Psoas muscle (tissue), 8 donors: ENCODE data around the gene FIGLA. TPM values are rescaled to one million over a fixed set of nuclear protein-coding genes. Genes with fewer than 3 reads are reported as not detected.

Source experiments
- ATAC-seq, 4 donors: fragments of 200-7000 bp; cut with Tn5 transposase; one replicate each; pipeline ENCODE4 v1.9.1; 2020; ENCODE audit warnings: moderate library complexity in 3 of 4, mild to moderate bottlenecking in 2 of 4
- DNase-seq, 2 donors: peaks; one replicate each; pipeline ENCODE4 v3.0.0-alpha.2; 2020
- H3K27ac ChIP-seq: fragments of 200-600 bp; one replicate; pipeline ENCODE4 v1.8.0; 2022
- H3K27me3 ChIP-seq, 3 donors: fragments of 200-600 bp in 1 of 3; one replicate each; pipeline versions ENCODE4 v1.6.1 to v1.8.0; 2013 to 2022; ENCODE audit warnings: low read length in 2 of 3, mild to moderate bottlenecking in 2 of 3, moderate library complexity in 1 of 3; ENCODE audit not compliant: insufficient read depth in 3 of 3
- H3K36me3 ChIP-seq, 2 donors: fragments of 200-600 bp in 1 of 2; one replicate each; pipeline versions ENCODE4 v1.6.1 to v1.8.0; 2013 to 2022; ENCODE audit warnings: low read depth in 1 of 2, mild to moderate bottlenecking in 1 of 2, moderate library complexity in 1 of 2; ENCODE audit not compliant: insufficient read depth in 1 of 2
- H3K4me1 ChIP-seq: fragments of 200-600 bp; one replicate; pipeline ENCODE4 v1.8.0; 2022
- H3K4me3 ChIP-seq: fragments of 200-600 bp; one replicate; pipeline ENCODE4 v1.8.0; 2022; ENCODE audit warnings: mild to moderate bottlenecking
- H3K9me3 ChIP-seq: fragments of 200-600 bp; one replicate; pipeline ENCODE4 v1.8.0; 2022
- CTCF ChIP-seq: fragments of 200-600 bp; IDR thresholded peaks from one replicate; pipeline ENCODE4 v1.8.0; 2022; ENCODE audit warnings: antibody characterized with exemption
- WGBS, 3 donors: extraction: QIAGEN DNeasy Blood & Tissue Kit; methylation state at CpG; one replicate each; pipeline versions ENCODE4 v1.1.6 to v1.1.7; 2013; 5-methylcytosine and 5-hydroxymethylcytosine counted together
- intact Hi-C, 2 donors: fragments of 100-400 bp; cut with DNase I; formaldehyde crosslinking; loops; one replicate each; pipeline versions ENCODE4 v1.11.0 to v1.14.2; 2022
- polyA plus RNA-seq, 3 donors: library from polyadenylated mRNA; stranded (reverse); fragments of 200-250 nt; gene quantifications; one replicate each; pipeline ENCODE4 v1.2.3, GENCODE V29; 2013
- total RNA-seq, 4 donors: library from RNA; stranded (reverse); fragmentation: NEBNext Ultra II Directional in 2 of 4; extraction: Animal tissue kit (Norgen Biotek cat#: 25700) in 2 of 4; gene quantifications; one replicate each; pipeline versions ENCODE4 v1.2.1 to v1.2.4, GENCODE V29; 2021 to 2023
- donor health status: healthy with polysubstance abuse.
- donor health status: DM: no; HTN: no; CAD: no; lungs with moderate emphysema.
- donor health status: Bipolar disorder and iron deficiency.
- donor health status: healthy.
- donor health status: DM: yes; HTN: yes; CAD: no.
- donor health status: DM: no; HTN: no; CAD: no.
- donor health status: DM: no; HTN: no; CAD: no.
- donor health status: DM: yes; HTN: yes; CAD: no.

FIGLA gene
- total and polyA plus RNA-seq, 7 donors: 0.12 to 0.21 TPM; not detected in 5

DNA sequence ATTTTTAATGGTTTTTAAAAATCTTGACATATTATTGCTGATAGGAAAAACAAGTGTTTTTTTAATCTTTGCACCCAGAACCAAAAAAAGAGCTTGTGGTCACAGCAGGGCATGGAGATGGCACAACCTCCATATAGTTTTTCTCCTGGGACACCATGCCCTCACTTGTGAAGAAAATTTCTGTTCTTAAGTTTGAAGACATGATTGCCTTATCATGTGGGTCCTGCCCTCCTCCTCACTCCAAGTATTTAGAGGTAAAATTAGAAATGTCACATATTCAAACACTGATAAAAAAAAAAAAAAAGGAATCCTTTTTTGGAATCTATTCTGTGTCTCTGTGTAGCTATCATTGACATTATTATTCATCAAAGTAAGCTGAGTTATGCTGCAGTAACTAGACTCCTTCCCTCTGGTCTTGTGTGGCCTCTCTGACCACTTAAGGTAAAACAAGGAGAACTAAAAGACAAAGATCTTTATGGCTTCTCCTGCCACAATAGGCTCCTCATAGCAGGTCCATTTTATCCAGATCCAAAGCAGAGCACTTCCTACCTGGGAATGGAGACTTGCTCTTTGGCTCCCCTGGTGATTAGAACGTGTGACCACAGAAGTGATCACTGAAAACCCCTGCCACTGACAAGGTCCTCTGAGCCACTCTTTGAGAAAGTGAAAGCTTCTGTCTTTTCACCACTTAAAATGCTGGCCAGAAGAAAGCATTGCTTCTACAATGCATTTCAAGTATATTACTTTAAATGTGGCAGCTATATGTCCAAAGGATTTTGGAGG is 42.2 kb downstream of the FIGLA start:
- ATAC-seq: no peak

DNA sequence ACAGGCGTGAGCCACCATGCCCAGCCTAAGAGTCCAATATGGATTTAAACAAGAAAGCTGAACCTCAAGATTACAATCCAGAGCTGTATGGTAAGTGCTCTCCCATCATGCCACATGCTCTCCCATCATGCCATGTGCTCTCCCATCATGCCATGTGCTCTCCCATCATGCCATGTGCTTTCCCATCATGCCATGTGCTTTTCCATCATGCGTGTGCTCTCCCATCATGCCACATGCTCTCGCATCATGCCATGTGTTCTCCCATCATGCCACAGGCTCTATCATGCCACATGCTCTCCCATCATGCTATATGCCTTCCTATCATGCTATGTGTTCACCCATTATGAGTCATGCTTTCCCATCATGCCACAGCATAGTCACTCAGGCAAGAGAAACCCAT is 43.2 kb downstream of the FIGLA start:
- Histone ChIP-seq H3K36me3 (no peaks in the 10 kb centered on the region), H3K27ac (no peak overlapping the region), H3K27me3 (peaks cover 2 to 6% (median 4%) of the 10 kb centered on the region in 3 donors), H3K4me1 (no peaks in the 10 kb centered on the region), H3K4me3 (no peak overlapping the region), H3K9me3 (no peaks in the 10 kb centered on the region)
- DNase-seq: no peak
- intact Hi-C loops: no loop called here
- no peak for TF ChIP-seq CTCF
- no peak for ATAC-seq
- WGBS, 3 donors: 93 to 98% (median 95%) methylated on average over 3 of the region's 3 CpGs

More for the DNA sequence above, 42.2 kb downstream of the FIGLA start:
- Histone ChIP-seq H3K9me3 (no peaks in the 10 kb centered on the region), H3K27ac (no peak overlapping the region), H3K36me3 (no peaks in the 10 kb centered on the region), H3K27me3 (peaks cover 2 to 10% (median 4%) of the 10 kb centered on the region in 3 donors), H3K4me3 (no peak overlapping the region), H3K4me1 (no peaks in the 10 kb centered on the region)
- DNase-seq: no peak
- 23 to 52% (median 37%) methylated on average over 1 of the region's 1 CpG for WGBS, 3 donors
- TF ChIP-seq CTCF: no peak
- intact Hi-C loops: no loop called here

DNA sequence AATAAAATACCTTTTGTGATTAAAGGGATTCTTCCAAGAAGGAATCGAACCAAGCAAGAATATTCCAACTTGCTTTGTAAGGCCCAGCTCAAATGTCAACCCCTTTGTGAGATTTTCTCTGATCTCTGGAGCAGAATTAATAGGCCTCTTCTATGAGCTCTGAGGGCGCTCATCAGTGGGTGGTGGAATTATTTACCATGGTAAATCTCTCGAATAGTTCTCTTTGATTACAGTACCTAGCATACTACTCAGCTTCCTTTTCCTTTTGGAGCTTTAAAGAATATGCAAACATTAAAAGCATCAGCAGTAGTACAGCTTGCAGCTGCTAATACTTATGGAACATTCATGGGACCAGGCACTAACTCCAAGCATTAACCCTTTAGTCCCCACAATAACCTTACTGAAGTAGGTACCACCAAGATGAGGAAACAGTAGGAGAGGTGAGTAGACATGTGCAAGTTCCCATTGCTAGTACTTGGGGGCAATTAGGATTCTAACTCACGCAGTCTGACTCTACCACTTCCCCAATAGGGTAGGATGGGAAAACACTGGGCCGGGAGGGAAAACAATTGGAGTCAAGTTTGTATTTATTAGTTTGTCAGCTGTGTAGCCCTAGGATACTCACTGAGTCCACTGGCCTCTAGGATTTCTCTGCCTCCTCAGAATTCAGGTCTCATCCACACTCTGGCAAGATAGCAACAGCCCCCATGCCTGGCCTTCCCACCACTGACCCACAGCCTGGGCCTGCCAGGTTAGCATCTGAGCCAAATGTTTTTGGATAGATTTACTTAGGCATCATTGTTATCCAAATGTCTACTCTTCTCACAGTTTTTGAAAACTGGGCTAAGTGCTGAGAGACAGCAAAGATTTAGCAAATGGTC is 44.1 kb downstream of the FIGLA start:
- DNase-seq (no peak), ATAC-seq (no peak)
- H3K9me3 ChIP-seq: no peaks in the 10 kb centered on the region
- intact Hi-C loops: no loop called here
- H3K4me1 ChIP-seq: no peaks in the 10 kb centered on the region
- TF ChIP-seq CTCF: no peak
- no peaks in the 10 kb centered on the region for H3K36me3 ChIP-seq
- H3K27me3 ChIP-seq: peaks cover 2 to 5% (median 4%) of the 10 kb centered on the region in 3 donors
- H3K27ac ChIP-seq: no peak overlapping the region
- H3K4me3 ChIP-seq: no peak overlapping the region
- 43 to 55% (median 45%) methylated on average over 5 of the region's 5 CpGs for WGBS, 3 donors

DNA sequence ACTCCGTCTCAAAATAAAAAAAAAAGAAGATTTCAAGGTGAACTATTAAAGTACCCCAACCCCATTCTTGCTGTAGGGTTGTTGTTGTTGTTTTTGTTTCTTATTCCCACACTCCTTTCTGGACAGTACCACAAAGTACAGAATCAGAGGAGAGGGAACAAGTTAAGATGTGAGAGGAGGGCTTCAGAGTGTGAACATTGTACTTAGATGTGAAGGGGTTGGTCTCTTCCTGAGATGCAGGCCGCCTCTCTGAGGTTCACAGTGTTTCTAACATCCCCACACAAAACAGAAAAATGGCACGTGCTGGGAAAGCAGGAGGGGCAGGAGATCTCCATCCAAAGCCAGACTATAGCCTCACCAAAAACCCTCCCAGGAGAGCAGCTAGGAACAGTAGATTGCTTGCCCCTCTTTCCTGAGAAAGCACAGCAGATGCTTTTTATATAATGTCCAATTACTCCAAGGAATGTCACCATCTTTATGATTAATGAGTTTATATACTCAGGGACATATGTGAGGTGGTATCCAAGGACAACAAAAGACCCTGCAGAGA is 45.1 kb downstream of the FIGLA start:
- 50 to 62% (median 59%) methylated on average over 3 of the region's 3 CpGs for WGBS, 3 donors
- H3K4me1 ChIP-seq: no peaks in the 10 kb centered on the region
- no peaks in the 10 kb centered on the region for H3K36me3 ChIP-seq
- ATAC-seq (no peak), DNase-seq (no peak)
- H3K9me3 ChIP-seq: peaks cover under 1% of the 10 kb centered on the region
- no peak for TF ChIP-seq CTCF
- intact Hi-C loops: no loop called here
- no peak overlapping the region for H3K27ac ChIP-seq
- no peak overlapping the region for H3K4me3 ChIP-seq
- peaks cover 2 to 5% (median 4%) of the 10 kb centered on the region in 3 donors for H3K27me3 ChIP-seq
